ENCODE data around the gene NECTIN1.

Gene NECTIN1

GRCh38 chr11:119728651-119729580 is at the start of gene NECTIN1:
Gene NECTIN1 (minus strand): TSS chr11:119729200. CDS start chr11:119728553, 647 bp downstream.
- DNase-seq (ENCODE audit: low read depth), result peak; percentile 80

GRCh38 chr11:119778391-119779194 is 49.6 kb upstream of the NECTIN1 start:
- DNase-seq (ENCODE audit: low read depth), result no peak

GRCh38 chr11:119777940-119778339 is 48.9 kb upstream of the NECTIN1 start:
- DNase-seq (ENCODE audit: low read depth), result no peak

- no peak for DNase-seq (ENCODE audit: low read depth)
Measured at GRCh38 chr11:119776651-119777050, 47.7 kb upstream of the NECTIN1 start.

- no peak for DNase-seq (ENCODE audit: low read depth)
Measured at GRCh38 chr11:119776031-119776636, 47.1 kb upstream of the NECTIN1 start.

GRCh38 chr11:119774172-119774763 is 45.3 kb upstream of the NECTIN1 start:
- no peak for DNase-seq (ENCODE audit: low read depth)

- no peak for DNase-seq (ENCODE audit: low read depth)
Measured at GRCh38 chr11:119772641-119773415, 43.8 kb upstream of the NECTIN1 start.

GRCh38 chr11:119772076-119772475 is 43.1 kb upstream of the NECTIN1 start:
- no peak for DNase-seq (ENCODE audit: low read depth)

GRCh38 chr11:119771172-119771770 is 42.3 kb upstream of the NECTIN1 start:
- DNase-seq (ENCODE audit: low read depth), result no peak

GRCh38 chr11:119765628-119766027 is 36.6 kb upstream of the NECTIN1 start:
- DNase-seq (ENCODE audit: low read depth), result no peak

GRCh38 chr11:119764108-119764868 is 35.3 kb upstream of the NECTIN1 start:
- no peak for DNase-seq (ENCODE audit: low read depth)

GRCh38 chr11:119763071-119763728 is 34.2 kb upstream of the NECTIN1 start:
- no peak for DNase-seq (ENCODE audit: low read depth)

GRCh38 chr11:119759747-119760412 is 30.9 kb upstream of the NECTIN1 start:
- no peak for DNase-seq (ENCODE audit: low read depth)

GRCh38 chr11:119759324-119759723 is 30.3 kb upstream of the NECTIN1 start:
- DNase-seq (ENCODE audit: low read depth), result no peak

GRCh38 chr11:119758291-119758690 is 29.3 kb upstream of the NECTIN1 start:
- no peak for DNase-seq (ENCODE audit: low read depth)

- no peak for DNase-seq (ENCODE audit: low read depth)
Measured at GRCh38 chr11:119757378-119757777, 28.4 kb upstream of the NECTIN1 start.

GRCh38 chr11:119756169-119756865 is 27.3 kb upstream of the NECTIN1 start:
- no peak for DNase-seq (ENCODE audit: low read depth)

- DNase-seq (ENCODE audit: low read depth), result no peak
Measured at GRCh38 chr11:119755356-119756071, 26.5 kb upstream of the NECTIN1 start.
